ENCODE results near the gene PPP4R2. TPM values are rescaled to one million over a fixed set of nuclear protein-coding genes. Genes with fewer than 3 reads are reported as not detected.
"Not testable (repeated sequence)": the region's sequence is repeated elsewhere in the genome, so short reads cannot be mapped to it uniquely, and the experiment has no call there.

PPP4R2 gene
- total RNA-seq, 2 donors from 2014 or later, result 60.3 to 92.9 TPM

- H3K9me3 ChIP-seq, result no peaks in the 10 kb centered on the region
- intact Hi-C loops (cut with DNase I), result loop anchor here (5.0 to 10.0 kb wide), 2 partner anchors 119 to 212 kb away; partner anchors contain the start of gene SHQ1
- H3K27ac ChIP-seq, result no peak overlapping the region
- TF ChIP-seq CTCF (IDR thresholded peaks at IDR 0.05), result no peak
- H3K4me3 ChIP-seq, result no peak overlapping the region
- no peaks in the 10 kb centered on the region for H3K27me3 ChIP-seq
- H3K36me3 ChIP-seq, result no peaks in the 10 kb centered on the region
- H3K4me1 ChIP-seq, result peaks cover 8% of the 10 kb centered on the region
- DNase-seq, result no peak
- H3K9ac ChIP-seq (ENCODE audit: low read depth in 2 of 2, low read length in 2 of 2), result no peak overlapping the region
Observed at GRCh38 chr3:73056845-73057150, 60.2 kb downstream of the PPP4R2 start.

- Histone ChIP-seq H3K9ac (ENCODE audit: low read depth in 2 of 2, low read length in 2 of 2) (no peak overlapping the region), H3K4me1 (peaks cover 8% of the 10 kb centered on the region), H3K27me3 (no peaks in the 10 kb centered on the region), H3K36me3 (peaks cover 6% of the 10 kb centered on the region), H3K27ac (no peak overlapping the region), H3K9me3 (no peaks in the 10 kb centered on the region), H3K4me3 (no peak overlapping the region)
- TF ChIP-seq CTCF (IDR thresholded peaks at IDR 0.05), result no peak
- intact Hi-C loops (cut with DNase I), result no loop called here
- DNase-seq, result no peak
Observed at GRCh38 chr3:73060302-73060723, 63.7 kb downstream of the PPP4R2 start.

GRCh38 chr3:73061416-73061815 is 64.8 kb downstream of the PPP4R2 start, which contains the start of gene EBLN2:
EBLN2 (plus strand) TSS chr3:73061659; CDS start chr3:73062082, 423 bp downstream.
- DNase-seq, result no peak

GRCh38 chr3:73066243-73066642 is 69.6 kb downstream of the PPP4R2 start:
- DNase-seq; H3K9ac ChIP-seq (ENCODE audit: low read depth in 2 of 2, low read length in 2 of 2); H3K4me3 ChIP-seq; H3K36me3 ChIP-seq; H3K4me1 ChIP-seq; H3K27me3 ChIP-seq; H3K9me3 ChIP-seq; intact Hi-C loops (cut with DNase I); H3K27ac ChIP-seq: not testable (repeated sequence)

More at GRCh38 chr3:73061416-73061815, 64.8 kb downstream of the PPP4R2 start, which contains the start of gene EBLN2:
- intact Hi-C loops (cut with DNase I), result no loop called here
- H3K36me3 ChIP-seq, result peaks cover 6% of the 10 kb centered on the region
- H3K27me3 ChIP-seq, result no peaks in the 10 kb centered on the region
- no peak within 1 kb of the TSS for H3K9ac ChIP-seq (ENCODE audit: low read depth in 2 of 2, low read length in 2 of 2)
- H3K4me1 ChIP-seq, result no peaks in the 10 kb centered on the region
- no peak for TF ChIP-seq CTCF (IDR thresholded peaks at IDR 0.05)
- no peak within 1 kb of the TSS for H3K27ac ChIP-seq
- H3K4me3 ChIP-seq, result no peak within 1 kb of the TSS
- no peaks in the 10 kb centered on the region for H3K9me3 ChIP-seq

- H3K4me1 ChIP-seq, result no peaks in the 10 kb centered on the region
- DNase-seq, result no peak
- no peaks in the 10 kb centered on the region for H3K36me3 ChIP-seq
Observed at GRCh38 chr3:73068419-73068818, 71.8 kb downstream of the PPP4R2 start.

More at GRCh38 chr3:73068419-73068818, 71.8 kb downstream of the PPP4R2 start:
- no peaks in the 10 kb centered on the region for H3K9me3 ChIP-seq
- H3K27ac ChIP-seq, result no peak overlapping the region
- no peak overlapping the region for H3K9ac ChIP-seq (ENCODE audit: low read depth in 2 of 2, low read length in 2 of 2)
- H3K27me3 ChIP-seq, result no peaks in the 10 kb centered on the region
- no peak overlapping the region for H3K4me3 ChIP-seq
- no peak for TF ChIP-seq CTCF (IDR thresholded peaks at IDR 0.05)
- intact Hi-C loops (cut with DNase I), result no loop called here
